Measurements from ENCODE around the gene OSBPL5. TPM values are rescaled to one million over a fixed set of nuclear protein-coding genes. Genes with fewer than 3 reads are reported as not detected.

The OSBPL5 gene
- total and polyA plus RNA-seq, 2 donors from 2014 or later = 8.5 to 63.0 TPM

- no peak overlapping the region for H3K4me3 ChIP-seq (ENCODE audit: low read length in 3 of 3)
- H3K4me1 ChIP-seq (ENCODE audit: control insufficient read depth in 2 of 3, insufficient read depth in 2 of 3, low read depth in 1 of 3, low read length in 3 of 3) = no peaks in the 10 kb centered on the region
- H3K27ac ChIP-seq (ENCODE audit: low read depth in 2 of 2, low read length in 2 of 2) = no peak overlapping the region
- intact Hi-C loops (cut with DNase I) = no loop called here
- TF ChIP-seq CTCF (IDR thresholded peaks at IDR 0.05; ENCODE audit: borderline replicate concordance, extremely low read depth, insufficient read depth) = no peak
- H3K36me3 ChIP-seq (ENCODE audit: control insufficient read depth in 2 of 3, insufficient read depth in 3 of 3, low read length in 3 of 3) = no peaks in the 10 kb centered on the region
- DNase-seq = peak in 1 of 5 donors; percentile 17
- no peaks in the 10 kb centered on the region for H3K27me3 ChIP-seq (ENCODE audit: control insufficient read depth, insufficient read depth, low read length)
- no peak for FAIRE-seq
- H3K9me3 ChIP-seq (ENCODE audit: control insufficient read depth in 2 of 3, insufficient read depth in 1 of 3, low read length in 3 of 3) = no peaks in the 10 kb centered on the region
- H3K9ac ChIP-seq (ENCODE audit: low read length in 3 of 3) = no peak overlapping the region
These were observed 21.2 kb upstream of the OSBPL5 start for GRCh38 chr11:3186166-3186953.

GRCh38 chr11:3184732-3185347 is 19.7 kb upstream of the OSBPL5 start:
- H3K36me3 ChIP-seq (ENCODE audit: control insufficient read depth in 2 of 3, insufficient read depth in 3 of 3, low read length in 3 of 3) = no peaks in the 10 kb centered on the region
- no peak overlapping the region for H3K4me3 ChIP-seq (ENCODE audit: low read length in 3 of 3)
- no peak overlapping the region for H3K27ac ChIP-seq (ENCODE audit: low read depth in 2 of 2, low read length in 2 of 2)
- TF ChIP-seq CTCF (IDR thresholded peaks at IDR 0.05; ENCODE audit: borderline replicate concordance, extremely low read depth, insufficient read depth) = no peak
- FAIRE-seq = no peak
- no peaks in the 10 kb centered on the region for H3K27me3 ChIP-seq (ENCODE audit: control insufficient read depth, insufficient read depth, low read length)
- DNase-seq = peak in 1 of 5 donors; percentile 20
- no peak overlapping the region for H3K9ac ChIP-seq (ENCODE audit: low read length in 3 of 3)
- intact Hi-C loops (cut with DNase I) = no loop called here
- no peaks in the 10 kb centered on the region for H3K9me3 ChIP-seq (ENCODE audit: control insufficient read depth in 2 of 3, insufficient read depth in 1 of 3, low read length in 3 of 3)
- H3K4me1 ChIP-seq (ENCODE audit: control insufficient read depth in 2 of 3, insufficient read depth in 2 of 3, low read depth in 1 of 3, low read length in 3 of 3) = no peaks in the 10 kb centered on the region

GRCh38 chr11:3183523-3183922 is 18.4 kb upstream of the OSBPL5 start:
- TF ChIP-seq CTCF (IDR thresholded peaks at IDR 0.05; ENCODE audit: borderline replicate concordance, extremely low read depth, insufficient read depth) = no peak
- no peak overlapping the region for H3K9ac ChIP-seq (ENCODE audit: low read length in 3 of 3)
- DNase-seq = peak in 2 of 5 donors; percentile 19 to 29
- no peaks in the 10 kb centered on the region for H3K27me3 ChIP-seq (ENCODE audit: control insufficient read depth, insufficient read depth, low read length)
- H3K4me1 ChIP-seq (ENCODE audit: control insufficient read depth in 2 of 3, insufficient read depth in 2 of 3, low read depth in 1 of 3, low read length in 3 of 3) = no peaks in the 10 kb centered on the region
- no peak overlapping the region for H3K27ac ChIP-seq (ENCODE audit: low read depth in 2 of 2, low read length in 2 of 2)
- no peaks in the 10 kb centered on the region for H3K9me3 ChIP-seq (ENCODE audit: control insufficient read depth in 2 of 3, insufficient read depth in 1 of 3, low read length in 3 of 3)
- H3K4me3 ChIP-seq (ENCODE audit: low read length in 3 of 3) = no peak overlapping the region
- H3K36me3 ChIP-seq (ENCODE audit: control insufficient read depth in 2 of 3, insufficient read depth in 3 of 3, low read length in 3 of 3) = no peaks in the 10 kb centered on the region
- intact Hi-C loops (cut with DNase I) = no loop called here
- no peak for FAIRE-seq
